Esophagus squamous epithelium (tissue), 5 donors: ENCODE results near the gene ATRN. TPM values are rescaled to one million over a fixed set of nuclear protein-coding genes. Genes with fewer than 3 reads are reported as not detected.
A peak's percentile ranks its signal among the peaks of the same experiment; 100 is the strongest.

ENCODE experiments used
- DNase-seq: peaks from one replicate; lab custom pipeline; 2025; lab: John Stamatoyannopoulos, UW
- H3K27ac ChIP-seq, 4 donors: fragments of 200-600 bp; sonication (generic); one replicate each; pipeline ENCODE4 v1.5.1; 2016 to 2019; ENCODE audit warnings: mild to moderate bottlenecking in 1 of 4
- H3K27me3 ChIP-seq, 4 donors: fragments of 200-600 bp; sonication (generic); 1 replicate in 3 of 4; 2 replicates in 1 of 4; pipeline versions ENCODE4 v1.5.1 to v1.6.0; 2017 to 2021; ENCODE audit warnings: antibody characterized with exemption in 1 of 4
- H3K36me3 ChIP-seq, 3 donors: fragments of 200-600 bp; sonication (generic); one replicate each; pipeline ENCODE4 v1.5.1; 2016 to 2019
- H3K4me1 ChIP-seq, 3 donors: fragments of 200-600 bp; sonication (generic); one replicate each; pipeline ENCODE4 v1.5.1; 2017 to 2019
- H3K4me3 ChIP-seq, 4 donors: fragments of 200-600 bp; sonication (generic); 1 replicate in 3 of 4; 2 replicates in 1 of 4; pipeline ENCODE4 v1.5.1; 2016 to 2019; ENCODE audit warnings: mild to moderate bottlenecking in 2 of 4, moderate library complexity in 1 of 4
- H3K9me3 ChIP-seq, 3 donors: fragments of 200-600 bp; sonication (generic); one replicate each; pipeline ENCODE4 v1.5.1; 2016 to 2019
- POLR2A ChIP-seq, 4 donors: fragments of 450-650 bp; IDR thresholded peaks; one replicate each; pipeline ENCODE4 v1.6.1; 2017; ENCODE audit warnings: antibody characterized with exemption in 4 of 4, mild to moderate bottlenecking in 4 of 4, moderate library complexity in 3 of 4
- WGBS, 2 donors: methylation state at CpG; one replicate each; pipeline ENCODE4 v1.1.5; 2018; 5-methylcytosine and 5-hydroxymethylcytosine counted together
- intact Hi-C: fragments of 100-400 bp; cut with DNase I; formaldehyde crosslinking; loops from one replicate; pipeline ENCODE4 v1.15.0; 2022
- total RNA-seq, 4 donors: library from RNA; depleted of rRNA; stranded (reverse); fragments of >200 nt; gene quantifications; one replicate each; pipeline ENCODE4 v1.1.0, GENCODE V29; 2016
- TF ChIP-seq, protein P1 (sequence below), 6 experiments: fragments of 450-650 bp in 4 of 6; fragments of 200-600 bp in 2 of 6; sonication (generic) in 2 of 6; IDR thresholded peaks; one replicate each; pipeline ENCODE4 v1.5.1; 2016 to 2019; ENCODE audit warnings: antibody characterized with exemption in 6 of 6, mild to moderate bottlenecking in 4 of 6, moderate library complexity in 4 of 6
- donor health status: DM: yes; HTN: yes; CAD: no.

The ATRN gene
- total RNA-seq, 4 donors from 2014 or later: 15.4 to 23.1 (median 21.4) TPM

DNA sequence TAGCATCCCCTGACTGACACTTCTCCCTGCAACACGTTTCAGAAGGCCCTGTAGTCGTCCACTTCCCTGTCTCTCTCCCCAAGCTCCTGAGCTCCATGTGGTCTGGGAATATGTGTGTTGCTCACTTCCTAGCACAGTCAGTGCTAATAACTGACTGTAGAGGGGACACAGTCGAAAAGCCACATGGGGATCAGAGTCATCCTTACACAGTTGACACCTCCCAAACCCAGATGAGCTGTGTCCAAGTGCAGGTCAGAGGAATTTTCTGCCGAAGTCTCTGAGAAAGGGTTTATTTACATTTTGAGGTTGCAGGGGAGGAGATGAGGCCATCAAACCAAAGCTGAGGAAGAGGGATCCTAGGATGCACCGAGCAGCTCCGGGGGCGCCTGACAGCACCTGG is 214.5 kb downstream of the ATRN start:
- peaks cover 19 to 40% (median 29%) of the 10 kb centered on the region in 3 donors for H3K4me1 ChIP-seq
- H3K27me3 ChIP-seq: peaks cover 0 to 30% (median 5%) of the 10 kb centered on the region in 4 donors
- intact Hi-C loops: no loop called here
- DNase-seq: no peak
- H3K4me3 ChIP-seq: no peak overlapping the region
- H3K27ac ChIP-seq: peak overlapping the region in 1 of 4 donors; percentile 14
- no peaks in the 10 kb centered on the region for H3K36me3 ChIP-seq
- WGBS, 2 donors: 51 to 62% methylated on average over 7 of the region's 7 CpGs
- TF ChIP-seq, protein P1, sequence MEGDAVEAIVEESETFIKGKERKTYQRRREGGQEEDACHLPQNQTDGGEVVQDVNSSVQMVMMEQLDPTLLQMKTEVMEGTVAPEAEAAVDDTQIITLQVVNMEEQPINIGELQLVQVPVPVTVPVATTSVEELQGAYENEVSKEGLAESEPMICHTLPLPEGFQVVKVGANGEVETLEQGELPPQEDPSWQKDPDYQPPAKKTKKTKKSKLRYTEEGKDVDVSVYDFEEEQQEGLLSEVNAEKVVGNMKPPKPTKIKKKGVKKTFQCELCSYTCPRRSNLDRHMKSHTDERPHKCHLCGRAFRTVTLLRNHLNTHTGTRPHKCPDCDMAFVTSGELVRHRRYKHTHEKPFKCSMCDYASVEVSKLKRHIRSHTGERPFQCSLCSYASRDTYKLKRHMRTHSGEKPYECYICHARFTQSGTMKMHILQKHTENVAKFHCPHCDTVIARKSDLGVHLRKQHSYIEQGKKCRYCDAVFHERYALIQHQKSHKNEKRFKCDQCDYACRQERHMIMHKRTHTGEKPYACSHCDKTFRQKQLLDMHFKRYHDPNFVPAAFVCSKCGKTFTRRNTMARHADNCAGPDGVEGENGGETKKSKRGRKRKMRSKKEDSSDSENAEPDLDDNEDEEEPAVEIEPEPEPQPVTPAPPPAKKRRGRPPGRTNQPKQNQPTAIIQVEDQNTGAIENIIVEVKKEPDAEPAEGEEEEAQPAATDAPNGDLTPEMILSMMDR (IDR thresholded peaks at IDR 0.05): no peak
- TF ChIP-seq POLR2A (IDR thresholded peaks at IDR 0.05): no peak
- H3K9me3 ChIP-seq: no peaks in the 10 kb centered on the region

DNA sequence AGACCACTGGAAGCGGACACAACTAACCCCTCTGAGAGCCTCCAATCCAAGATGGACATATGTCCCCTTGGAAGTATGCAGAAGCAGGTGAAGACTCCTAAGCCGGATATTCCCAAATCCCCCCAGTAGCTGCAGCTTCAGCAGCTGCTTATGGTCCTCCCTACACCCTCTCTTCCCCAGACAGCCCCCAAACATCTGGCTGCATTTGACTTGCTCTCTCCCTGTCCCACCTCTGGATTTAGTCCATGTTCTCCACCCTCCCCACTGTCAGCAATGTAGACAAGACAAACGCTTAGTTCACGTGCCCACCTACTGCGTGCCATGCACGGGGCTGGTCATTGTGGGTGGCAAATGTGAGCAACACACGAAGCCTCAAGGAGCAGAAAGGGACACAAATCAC is 215.6 kb downstream of the ATRN start:
- no peaks in the 10 kb centered on the region for H3K36me3 ChIP-seq
- H3K27me3 ChIP-seq: peaks cover 0 to 19% (median 4%) of the 10 kb centered on the region in 4 donors
- WGBS, 2 donors: 57 to 90% methylated on average over 2 to 7 of the region's 7 CpGs
- H3K27ac ChIP-seq: peak overlapping the region in 3 of 4 donors; percentile 75 to 83 (median 80)
- H3K9me3 ChIP-seq: no peaks in the 10 kb centered on the region
- no peak overlapping the region for H3K4me3 ChIP-seq
- peaks cover 19 to 30% (median 25%) of the 10 kb centered on the region in 3 donors for H3K4me1 ChIP-seq
- TF ChIP-seq, protein P1 (IDR thresholded peaks at IDR 0.05): no peak
- no peak for TF ChIP-seq POLR2A (IDR thresholded peaks at IDR 0.05)
- no peak for DNase-seq
- intact Hi-C loops: no loop called here

DNA sequence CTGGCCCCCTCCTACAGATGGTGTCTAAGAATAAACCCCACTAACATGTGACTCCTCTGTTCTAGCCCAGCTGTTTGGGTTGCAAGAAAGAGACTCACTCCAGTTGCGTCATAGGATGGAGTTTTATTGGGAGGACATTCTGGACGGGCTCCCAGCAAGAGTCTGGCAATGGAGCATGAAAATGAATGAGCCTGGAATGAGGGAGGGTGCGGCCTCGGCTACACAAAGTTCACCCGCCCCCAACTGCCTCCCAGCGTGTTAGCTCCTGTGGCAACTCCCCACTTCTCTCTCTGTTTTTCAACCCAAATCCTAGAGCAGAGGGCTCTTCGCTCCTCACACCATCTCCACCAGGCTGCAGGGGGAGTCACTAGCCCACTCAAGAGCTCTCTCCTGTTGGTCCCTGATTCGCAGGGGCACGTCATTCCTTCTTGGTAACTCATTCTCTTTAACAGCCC is 216.1 kb downstream of the ATRN start:
- TF ChIP-seq, protein P1 (IDR thresholded peaks at IDR 0.05): no peak
- TF ChIP-seq POLR2A (IDR thresholded peaks at IDR 0.05): no peak
- no peak overlapping the region for H3K4me3 ChIP-seq
- 28 to 32% methylated on average over 9 of the region's 9 CpGs for WGBS, 2 donors
- H3K36me3 ChIP-seq: no peaks in the 10 kb centered on the region
- peaks cover 14 to 25% (median 20%) of the 10 kb centered on the region in 3 donors for H3K4me1 ChIP-seq
- peak overlapping the region; percentile 49 to 83 (median 78) for H3K27ac ChIP-seq
- DNase-seq: no peak
- intact Hi-C loops: no loop called here
- H3K9me3 ChIP-seq: no peaks in the 10 kb centered on the region
- H3K27me3 ChIP-seq: peaks cover 0 to 14% (median 2%) of the 10 kb centered on the region in 4 donors

DNA sequence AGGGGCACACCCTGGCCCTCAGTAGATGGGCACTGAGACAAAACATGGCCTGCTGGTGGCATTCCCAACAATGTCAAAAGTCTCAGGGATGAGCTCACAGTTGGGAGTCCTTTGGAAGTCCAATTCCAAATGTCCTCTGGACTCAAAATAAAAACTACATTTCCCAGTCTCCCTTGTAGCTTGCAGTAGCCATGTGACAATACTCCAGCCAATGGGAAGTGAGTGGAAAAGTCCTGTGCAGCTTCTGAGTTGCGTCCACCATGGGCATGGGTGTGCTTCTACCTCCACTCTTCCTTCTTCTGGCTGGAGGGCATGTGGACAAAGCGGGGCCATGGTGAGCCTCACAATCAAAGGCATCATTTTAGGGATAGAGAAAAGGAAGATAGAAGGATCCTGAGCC is 216.8 kb downstream of the ATRN start:
- peaks cover 0 to 7% (median 0%) of the 10 kb centered on the region in 4 donors for H3K27me3 ChIP-seq
- no peak for TF ChIP-seq POLR2A (IDR thresholded peaks at IDR 0.05)
- TF ChIP-seq, protein P1 (IDR thresholded peaks at IDR 0.05): no peak
- no peaks in the 10 kb centered on the region for H3K9me3 ChIP-seq
- DNase-seq: no peak
- intact Hi-C loops: no loop called here
- no peaks in the 10 kb centered on the region for H3K36me3 ChIP-seq
- H3K4me1 ChIP-seq: peaks cover 13 to 18% (median 14%) of the 10 kb centered on the region in 3 donors
- H3K27ac ChIP-seq: peak overlapping the region; percentile 49 to 83 (median 74)
- 66% methylated on average over 2 of the region's 2 CpGs; no CpG with 5 or more reads in 1 of the 2 donors for WGBS, 2 donors
- H3K4me3 ChIP-seq: no peak overlapping the region

DNA sequence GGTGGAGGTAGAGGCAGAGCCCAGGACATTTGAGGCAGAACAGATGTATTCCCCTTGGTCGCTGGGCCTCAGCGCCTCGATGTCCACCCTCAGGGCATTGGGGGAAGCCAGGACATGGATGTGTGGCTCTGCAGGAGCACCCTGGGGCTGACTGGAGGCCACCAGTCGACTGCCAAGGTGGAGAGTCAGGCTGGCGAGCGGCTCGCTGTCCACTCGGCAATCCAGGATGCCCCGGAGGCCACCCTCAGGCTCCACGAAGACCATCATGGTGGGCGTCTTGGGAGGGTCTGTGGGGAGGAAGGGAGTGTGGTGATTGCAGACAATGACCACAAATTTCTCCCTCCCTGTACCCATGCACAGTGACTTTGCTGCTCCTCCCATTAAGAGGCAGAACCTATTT is 219.2 kb downstream of the ATRN start:
- Histone ChIP-seq H3K36me3 (no peaks in the 10 kb centered on the region), H3K9me3 (no peaks in the 10 kb centered on the region), H3K27ac (no peak overlapping the region), H3K27me3 (no peaks in the 10 kb centered on the region), H3K4me3 (no peak overlapping the region), H3K4me1 (peaks cover 13 to 18% (median 14%) of the 10 kb centered on the region in 3 donors)
- WGBS, 2 donors: 79 to 100% methylated on average over 2 to 8 of the region's 11 CpGs
- no peak for TF ChIP-seq POLR2A (IDR thresholded peaks at IDR 0.05)
- TF ChIP-seq, protein P1 (IDR thresholded peaks at IDR 0.05): no peak
- DNase-seq: no peak
- intact Hi-C loops: no loop called here
